ENCODE measurements around the gene PRKG1.

Gene PRKG1

DNA sequence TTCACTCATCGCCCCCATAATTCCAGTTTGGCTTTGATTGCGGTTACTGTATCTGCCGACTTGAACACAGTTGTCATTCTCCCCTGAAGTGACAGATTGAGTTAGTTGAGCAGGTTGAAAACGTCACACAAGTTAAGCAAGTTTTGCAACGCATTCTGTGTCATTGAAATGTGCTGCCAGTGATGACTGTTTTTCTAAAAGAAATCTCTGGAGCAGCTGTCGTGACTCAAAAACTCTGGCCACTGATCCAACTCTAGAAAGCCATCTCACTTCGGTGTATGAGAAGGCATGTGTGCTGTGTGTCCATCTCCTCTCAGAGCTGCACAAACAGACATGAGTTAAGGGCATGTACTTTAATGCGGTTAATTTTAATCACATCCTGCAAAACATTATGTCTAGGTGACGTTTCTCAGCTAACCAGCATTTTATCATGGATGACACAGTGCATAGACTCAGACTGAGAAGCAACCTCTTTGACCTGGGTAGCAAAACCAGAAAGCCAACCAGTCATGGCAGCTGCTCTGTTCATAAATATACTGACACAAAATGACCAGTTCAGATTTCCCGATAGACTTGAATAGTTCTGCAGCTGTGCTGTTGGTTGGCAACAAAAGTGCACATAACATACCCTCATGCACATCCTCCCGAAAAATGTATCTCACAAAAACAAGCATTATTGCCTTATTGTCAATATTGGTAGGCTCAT is 555.8 kb downstream of the PRKG1 start:
- H3K9ac ChIP-seq (ENCODE audit: low read length): no peak overlapping the region
- no peaks in the 10 kb centered on the region for H3K9me3 ChIP-seq (ENCODE audit: insufficient read depth, low read length)
- H2AFZ ChIP-seq (ENCODE audit: low read depth, low read length): no peak overlapping the region
- no peaks in the 10 kb centered on the region for H4K20me1 ChIP-seq (ENCODE audit: insufficient read depth, low read length)
- no peaks in the 10 kb centered on the region for H3K79me2 ChIP-seq (ENCODE audit: low read length)
- H3K36me3 ChIP-seq (replicated peaks; ENCODE audit: low read depth, low read length): no peaks in the 10 kb centered on the region
- TF ChIP-seq, protein P1, sequence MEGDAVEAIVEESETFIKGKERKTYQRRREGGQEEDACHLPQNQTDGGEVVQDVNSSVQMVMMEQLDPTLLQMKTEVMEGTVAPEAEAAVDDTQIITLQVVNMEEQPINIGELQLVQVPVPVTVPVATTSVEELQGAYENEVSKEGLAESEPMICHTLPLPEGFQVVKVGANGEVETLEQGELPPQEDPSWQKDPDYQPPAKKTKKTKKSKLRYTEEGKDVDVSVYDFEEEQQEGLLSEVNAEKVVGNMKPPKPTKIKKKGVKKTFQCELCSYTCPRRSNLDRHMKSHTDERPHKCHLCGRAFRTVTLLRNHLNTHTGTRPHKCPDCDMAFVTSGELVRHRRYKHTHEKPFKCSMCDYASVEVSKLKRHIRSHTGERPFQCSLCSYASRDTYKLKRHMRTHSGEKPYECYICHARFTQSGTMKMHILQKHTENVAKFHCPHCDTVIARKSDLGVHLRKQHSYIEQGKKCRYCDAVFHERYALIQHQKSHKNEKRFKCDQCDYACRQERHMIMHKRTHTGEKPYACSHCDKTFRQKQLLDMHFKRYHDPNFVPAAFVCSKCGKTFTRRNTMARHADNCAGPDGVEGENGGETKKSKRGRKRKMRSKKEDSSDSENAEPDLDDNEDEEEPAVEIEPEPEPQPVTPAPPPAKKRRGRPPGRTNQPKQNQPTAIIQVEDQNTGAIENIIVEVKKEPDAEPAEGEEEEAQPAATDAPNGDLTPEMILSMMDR (IDR thresholded peaks at IDR 0.05; ENCODE audit: low read depth, low read length): no peak
- no peak for TF ChIP-seq EZH2phosphoT487 (IDR thresholded peaks at IDR 0.05; ENCODE audit: low read depth)
- no peak overlapping the region for H3K4me2 ChIP-seq (ENCODE audit: low read length)
- H3K4me3 ChIP-seq (ENCODE audit: low read length): no peak overlapping the region
- H3K27ac ChIP-seq (ENCODE audit: low read length): no peak overlapping the region
- no peaks in the 10 kb centered on the region for H3K27me3 ChIP-seq (ENCODE audit: low read depth, low read length)
- no peaks in the 10 kb centered on the region for H3K4me1 ChIP-seq (ENCODE audit: low read length)

- TF ChIP-seq, protein P1 (IDR thresholded peaks at IDR 0.05; ENCODE audit: low read depth, low read length): no peak
- no peak for TF ChIP-seq EZH2phosphoT487 (IDR thresholded peaks at IDR 0.05; ENCODE audit: low read depth)
- Histone ChIP-seq H3K4me3 (ENCODE audit: low read length) (no peak overlapping the region), H3K9me3 (ENCODE audit: insufficient read depth, low read length) (no peaks in the 10 kb centered on the region), H3K79me2 (ENCODE audit: low read length) (no peaks in the 10 kb centered on the region), H4K20me1 (ENCODE audit: insufficient read depth, low read length) (no peaks in the 10 kb centered on the region), H3K4me2 (ENCODE audit: low read length) (no peak overlapping the region), H3K36me3 (replicated peaks; ENCODE audit: low read depth, low read length) (no peaks in the 10 kb centered on the region), H3K9ac (ENCODE audit: low read length) (no peak overlapping the region), H3K27ac (ENCODE audit: low read length) (no peak overlapping the region), H2AFZ (ENCODE audit: low read depth, low read length) (no peak overlapping the region), H3K27me3 (ENCODE audit: low read depth, low read length) (no peaks in the 10 kb centered on the region), H3K4me1 (ENCODE audit: low read length) (no peaks in the 10 kb centered on the region)
Observed at GRCh38 chr10:51630640-51631005, 556.3 kb downstream of the PRKG1 start.

GRCh38 chr10:51635436-51635835 is 561.1 kb downstream of the PRKG1 start:
- H4K20me1 ChIP-seq (ENCODE audit: insufficient read depth, low read length): no peaks in the 10 kb centered on the region
- H3K4me3 ChIP-seq (ENCODE audit: low read length): no peak overlapping the region
- no peak overlapping the region for H2AFZ ChIP-seq (ENCODE audit: low read depth, low read length)
- no peak overlapping the region for H3K27ac ChIP-seq (ENCODE audit: low read length)
- no peaks in the 10 kb centered on the region for H3K4me1 ChIP-seq (ENCODE audit: low read length)
- H3K9ac ChIP-seq (ENCODE audit: low read length): no peak overlapping the region
- no peaks in the 10 kb centered on the region for H3K9me3 ChIP-seq (ENCODE audit: insufficient read depth, low read length)
- no peak overlapping the region for H3K4me2 ChIP-seq (ENCODE audit: low read length)
- no peaks in the 10 kb centered on the region for H3K27me3 ChIP-seq (ENCODE audit: low read depth, low read length)
- H3K79me2 ChIP-seq (ENCODE audit: low read length): no peaks in the 10 kb centered on the region
- H3K36me3 ChIP-seq (replicated peaks; ENCODE audit: low read depth, low read length): no peaks in the 10 kb centered on the region
- TF ChIP-seq EZH2phosphoT487 (IDR thresholded peaks at IDR 0.05; ENCODE audit: low read depth): no peak
- TF ChIP-seq, protein P1 (IDR thresholded peaks at IDR 0.05; ENCODE audit: low read depth, low read length): no peak

- no peaks in the 10 kb centered on the region for H3K36me3 ChIP-seq (replicated peaks; ENCODE audit: low read depth, low read length)
- no peak overlapping the region for H2AFZ ChIP-seq (ENCODE audit: low read depth, low read length)
- no peaks in the 10 kb centered on the region for H3K4me1 ChIP-seq (ENCODE audit: low read length)
- H3K9me3 ChIP-seq (ENCODE audit: insufficient read depth, low read length): no peaks in the 10 kb centered on the region
- H4K20me1 ChIP-seq (ENCODE audit: insufficient read depth, low read length): no peaks in the 10 kb centered on the region
- no peaks in the 10 kb centered on the region for H3K27me3 ChIP-seq (ENCODE audit: low read depth, low read length)
- no peak overlapping the region for H3K4me3 ChIP-seq (ENCODE audit: low read length)
- no peak for TF ChIP-seq EZH2phosphoT487 (IDR thresholded peaks at IDR 0.05; ENCODE audit: low read depth)
- TF ChIP-seq, protein P1 (IDR thresholded peaks at IDR 0.05; ENCODE audit: low read depth, low read length): no peak
- no peak overlapping the region for H3K9ac ChIP-seq (ENCODE audit: low read length)
- no peaks in the 10 kb centered on the region for H3K79me2 ChIP-seq (ENCODE audit: low read length)
- H3K27ac ChIP-seq (ENCODE audit: low read length): no peak overlapping the region
- H3K4me2 ChIP-seq (ENCODE audit: low read length): no peak overlapping the region
Observed at GRCh38 chr10:51638211-51638610, 563.9 kb downstream of the PRKG1 start.

Measured in OCI-LY3 (cell line).